HEK293 (cell line): ENCODE results near the gene ADK.

Experiments
- KLF16 ChIP-seq: fragments of 450-650 bp; formaldehyde crosslinking; IDR thresholded peaks from 2 replicates; pipeline ENCODE4 v1.5.1; 2017; ENCODE audit warnings: missing biosample characterization, missing genetic modification characterization
- PRDM1 ChIP-seq: fragments of 450-650 bp; formaldehyde crosslinking; IDR thresholded peaks from 2 replicates; pipeline ENCODE4; 2016; ENCODE audit warnings: missing biosample characterization, missing genetic modification characterization
- TCF7L2 ChIP-seq: IDR thresholded peaks from 2 replicates; pipeline ENCODE4 v1.6.1; 2011; ENCODE audit warnings: low read depth, mild to moderate bottlenecking, inconsistent platforms, low read length, moderate library complexity, borderline replicate concordance
- ZNF133 ChIP-seq: fragments of 450-650 bp; formaldehyde crosslinking; IDR thresholded peaks from 2 replicates; pipeline ENCODE4 v1.5.1; 2016; ENCODE audit warnings: missing biosample characterization, missing genetic modification characterization
- ZNF138 ChIP-seq: fragments of 450-650 bp; formaldehyde crosslinking; IDR thresholded peaks from 2 replicates; pipeline ENCODE4 v1.5.1; 2016; ENCODE audit warnings: missing biosample characterization, missing genetic modification characterization, borderline replicate concordance
- ZNF18 ChIP-seq: fragments of 450-650 bp; formaldehyde crosslinking; IDR thresholded peaks from 2 replicates; pipeline ENCODE4 v1.5.1; 2016; ENCODE audit warnings: missing biosample characterization, missing genetic modification characterization
- ZNF600 ChIP-seq: fragments of 450-650 bp; formaldehyde crosslinking; IDR thresholded peaks from 2 replicates; pipeline ENCODE4 v1.5.1; 2016; ENCODE audit warnings: missing biosample characterization, missing genetic modification characterization
- TF ChIP-seq, protein P1 (sequence below): fragments of 450-650 bp; formaldehyde crosslinking; IDR thresholded peaks from 2 replicates; pipeline ENCODE4 v1.5.1; 2016; ENCODE audit warnings: missing biosample characterization, missing genetic modification characterization
- TF ChIP-seq, protein P2 (sequence below): fragments of 450-650 bp; formaldehyde crosslinking; IDR thresholded peaks from 2 replicates; pipeline ENCODE4 v1.5.1; 2016; ENCODE audit warnings: missing biosample characterization, missing genetic modification characterization
- TF ChIP-seq, protein P3 (sequence below): sonication (generic); formaldehyde crosslinking; IDR thresholded peaks from 2 replicates; pipeline ENCODE4 v1.8.1; 2022; ENCODE audit warnings: mild to moderate bottlenecking, moderate library complexity, missing genetic modification reagents
- TF ChIP-seq, protein P4 (sequence below): fragments of 450-650 bp; formaldehyde crosslinking; IDR thresholded peaks from 2 replicates; pipeline ENCODE4 v1.5.1; 2016; ENCODE audit warnings: missing biosample characterization, missing genetic modification characterization
- TF ChIP-seq, protein P5 (sequence below): fragments of 450-650 bp; formaldehyde crosslinking; IDR thresholded peaks from 2 replicates; pipeline ENCODE4 v1.5.1; 2016; ENCODE audit warnings: missing biosample characterization, missing genetic modification characterization

DNA sequence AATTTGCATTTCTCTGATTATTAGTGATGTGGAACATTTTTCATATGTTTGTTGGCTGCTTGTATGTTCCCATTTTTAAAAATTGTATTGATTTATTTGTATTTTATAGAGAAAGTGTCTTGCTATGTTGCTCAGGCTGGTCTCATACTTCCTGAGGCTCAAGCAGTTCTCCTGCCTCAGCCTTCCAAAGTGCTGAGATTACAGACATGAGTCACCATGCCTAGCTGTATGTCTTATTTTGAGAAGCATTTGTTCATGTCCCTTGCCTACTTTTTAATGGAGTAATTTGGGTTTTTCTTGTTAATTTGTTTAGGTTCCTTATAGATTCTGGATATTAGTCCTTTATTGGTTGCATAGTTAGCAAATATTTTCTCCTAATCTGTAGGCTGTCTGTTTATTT, 461.2 kb downstream of the ADK start:
- no peak for TF ChIP-seq TCF7L2
- TF ChIP-seq, protein P1, sequence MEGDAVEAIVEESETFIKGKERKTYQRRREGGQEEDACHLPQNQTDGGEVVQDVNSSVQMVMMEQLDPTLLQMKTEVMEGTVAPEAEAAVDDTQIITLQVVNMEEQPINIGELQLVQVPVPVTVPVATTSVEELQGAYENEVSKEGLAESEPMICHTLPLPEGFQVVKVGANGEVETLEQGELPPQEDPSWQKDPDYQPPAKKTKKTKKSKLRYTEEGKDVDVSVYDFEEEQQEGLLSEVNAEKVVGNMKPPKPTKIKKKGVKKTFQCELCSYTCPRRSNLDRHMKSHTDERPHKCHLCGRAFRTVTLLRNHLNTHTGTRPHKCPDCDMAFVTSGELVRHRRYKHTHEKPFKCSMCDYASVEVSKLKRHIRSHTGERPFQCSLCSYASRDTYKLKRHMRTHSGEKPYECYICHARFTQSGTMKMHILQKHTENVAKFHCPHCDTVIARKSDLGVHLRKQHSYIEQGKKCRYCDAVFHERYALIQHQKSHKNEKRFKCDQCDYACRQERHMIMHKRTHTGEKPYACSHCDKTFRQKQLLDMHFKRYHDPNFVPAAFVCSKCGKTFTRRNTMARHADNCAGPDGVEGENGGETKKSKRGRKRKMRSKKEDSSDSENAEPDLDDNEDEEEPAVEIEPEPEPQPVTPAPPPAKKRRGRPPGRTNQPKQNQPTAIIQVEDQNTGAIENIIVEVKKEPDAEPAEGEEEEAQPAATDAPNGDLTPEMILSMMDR (tag by site-specific recombination): no peak
- TF ChIP-seq, protein P2, sequence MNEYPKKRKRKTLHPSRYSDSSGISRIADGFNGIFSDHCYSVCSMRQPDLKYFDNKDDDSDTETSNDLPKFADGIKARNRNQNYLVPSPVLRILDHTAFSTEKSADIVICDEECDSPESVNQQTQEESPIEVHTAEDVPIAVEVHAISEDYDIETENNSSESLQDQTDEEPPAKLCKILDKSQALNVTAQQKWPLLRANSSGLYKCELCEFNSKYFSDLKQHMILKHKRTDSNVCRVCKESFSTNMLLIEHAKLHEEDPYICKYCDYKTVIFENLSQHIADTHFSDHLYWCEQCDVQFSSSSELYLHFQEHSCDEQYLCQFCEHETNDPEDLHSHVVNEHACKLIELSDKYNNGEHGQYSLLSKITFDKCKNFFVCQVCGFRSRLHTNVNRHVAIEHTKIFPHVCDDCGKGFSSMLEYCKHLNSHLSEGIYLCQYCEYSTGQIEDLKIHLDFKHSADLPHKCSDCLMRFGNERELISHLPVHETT: no peak
- TF ChIP-seq PRDM1 (tag by site-specific recombination): no peak
- TF ChIP-seq ZNF133 (tag by site-specific recombination): no peak
- TF ChIP-seq ZNF18: no peak
- no peak for TF ChIP-seq ZNF138
- TF ChIP-seq, protein P3, sequence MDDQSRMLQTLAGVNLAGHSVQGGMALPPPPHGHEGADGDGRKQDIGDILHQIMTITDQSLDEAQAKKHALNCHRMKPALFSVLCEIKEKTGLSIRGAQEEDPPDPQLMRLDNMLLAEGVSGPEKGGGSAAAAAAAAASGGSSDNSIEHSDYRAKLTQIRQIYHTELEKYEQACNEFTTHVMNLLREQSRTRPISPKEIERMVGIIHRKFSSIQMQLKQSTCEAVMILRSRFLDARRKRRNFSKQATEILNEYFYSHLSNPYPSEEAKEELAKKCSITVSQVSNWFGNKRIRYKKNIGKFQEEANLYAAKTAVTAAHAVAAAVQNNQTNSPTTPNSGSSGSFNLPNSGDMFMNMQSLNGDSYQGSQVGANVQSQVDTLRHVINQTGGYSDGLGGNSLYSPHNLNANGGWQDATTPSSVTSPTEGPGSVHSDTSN (CRISPR knock-in tag): no peak
- TF ChIP-seq, protein P4, sequence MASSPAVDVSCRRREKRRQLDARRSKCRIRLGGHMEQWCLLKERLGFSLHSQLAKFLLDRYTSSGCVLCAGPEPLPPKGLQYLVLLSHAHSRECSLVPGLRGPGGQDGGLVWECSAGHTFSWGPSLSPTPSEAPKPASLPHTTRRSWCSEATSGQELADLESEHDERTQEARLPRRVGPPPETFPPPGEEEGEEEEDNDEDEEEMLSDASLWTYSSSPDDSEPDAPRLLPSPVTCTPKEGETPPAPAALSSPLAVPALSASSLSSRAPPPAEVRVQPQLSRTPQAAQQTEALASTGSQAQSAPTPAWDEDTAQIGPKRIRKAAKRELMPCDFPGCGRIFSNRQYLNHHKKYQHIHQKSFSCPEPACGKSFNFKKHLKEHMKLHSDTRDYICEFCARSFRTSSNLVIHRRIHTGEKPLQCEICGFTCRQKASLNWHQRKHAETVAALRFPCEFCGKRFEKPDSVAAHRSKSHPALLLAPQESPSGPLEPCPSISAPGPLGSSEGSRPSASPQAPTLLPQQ (tag by site-specific recombination): no peak
- TF ChIP-seq KLF16 (tag by site-specific recombination): no peak
- TF ChIP-seq ZNF600: no peak
- TF ChIP-seq, protein P5, sequence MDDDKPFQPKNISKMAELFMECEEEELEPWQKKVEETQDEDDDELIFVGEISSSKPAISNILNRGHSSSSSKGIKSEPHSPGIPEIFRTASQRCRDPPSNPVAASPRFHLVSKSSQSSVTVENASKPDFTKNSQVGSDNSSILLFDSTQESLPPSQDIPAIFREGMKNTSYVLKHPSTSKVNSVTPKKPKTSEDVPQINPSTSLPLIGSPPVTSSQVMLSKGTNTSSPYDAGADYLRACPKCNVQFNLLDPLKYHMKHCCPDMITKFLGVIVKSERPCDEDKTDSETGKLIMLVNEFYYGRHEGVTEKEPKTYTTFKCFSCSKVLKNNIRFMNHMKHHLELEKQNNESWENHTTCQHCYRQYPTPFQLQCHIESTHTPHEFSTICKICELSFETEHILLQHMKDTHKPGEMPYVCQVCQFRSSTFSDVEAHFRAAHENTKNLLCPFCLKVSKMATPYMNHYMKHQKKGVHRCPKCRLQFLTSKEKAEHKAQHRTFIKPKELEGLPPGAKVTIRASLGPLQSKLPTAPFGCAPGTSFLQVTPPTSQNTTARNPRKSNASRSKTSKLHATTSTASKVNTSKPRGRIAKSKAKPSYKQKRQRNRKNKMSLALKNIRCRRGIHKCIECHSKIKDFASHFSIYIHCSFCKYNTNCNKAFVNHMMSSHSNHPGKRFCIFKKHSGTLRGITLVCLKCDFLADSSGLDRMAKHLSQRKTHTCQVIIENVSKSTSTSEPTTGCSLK: no peak
